GM12891 (cell line): ENCODE measurements around the gene ACLY. TPM values are rescaled to one million over a fixed set of nuclear protein-coding genes. Genes with fewer than 3 reads are reported as not detected.

Experiments used
- DNase-seq: peaks from one replicate; pipeline ENCODE4 v3.0.0; 2011; ENCODE audit warnings: low spot score; ENCODE audit not compliant: insufficient read length
- FAIRE-seq: peaks from 2 replicates; lab custom pipeline; 2011; peaks lifted over from hg19 to GRCh38; lab: Jason Lieb, UNC
- PAX5 ChIP-seq: IDR thresholded peaks from 2 replicates; pipeline ENCODE4 v1.6.1; 2011; ENCODE audit warnings: low read length, moderate library complexity, mild to moderate bottlenecking; ENCODE audit not compliant: insufficient read depth, severe bottlenecking
- POLR2A ChIP-seq: IDR thresholded peaks from 2 replicates; pipeline ENCODE4 v1.6.1; 2011; ENCODE audit warnings: low read depth, low read length, control low read depth
- POLR2AphosphoS5 ChIP-seq: IDR thresholded peaks from 2 replicates; pipeline ENCODE4 v1.6.1; 2011; ENCODE audit warnings: low read depth, low read length, control low read depth
- POU2F2 ChIP-seq: IDR thresholded peaks from 2 replicates; pipeline ENCODE4 v1.6.1; 2011; ENCODE audit warnings: low read depth, mild to moderate bottlenecking, control low read depth, low read length, moderate library complexity
- SPI1 ChIP-seq: IDR thresholded peaks from 2 replicates; pipeline ENCODE4 v1.6.1; 2011; ENCODE audit warnings: low read depth, low read length, control low read depth
- TAF1 ChIP-seq: IDR thresholded peaks from 2 replicates; pipeline ENCODE4 v1.6.1; 2011; ENCODE audit warnings: low read depth, low read length, control low read depth
- polyA plus RNA-seq: library from polyadenylated mRNA; unstranded; fragments of >200 nt; gene quantifications from one replicate; pipeline ENCODE4 v1.2.1, GENCODE V29; 2012; ENCODE audit warnings: low read depth, missing spikeins, inconsistent platforms; ENCODE audit not compliant: missing spikeins

The ACLY gene
- polyA plus RNA-seq: 62.1 TPM

DNA sequence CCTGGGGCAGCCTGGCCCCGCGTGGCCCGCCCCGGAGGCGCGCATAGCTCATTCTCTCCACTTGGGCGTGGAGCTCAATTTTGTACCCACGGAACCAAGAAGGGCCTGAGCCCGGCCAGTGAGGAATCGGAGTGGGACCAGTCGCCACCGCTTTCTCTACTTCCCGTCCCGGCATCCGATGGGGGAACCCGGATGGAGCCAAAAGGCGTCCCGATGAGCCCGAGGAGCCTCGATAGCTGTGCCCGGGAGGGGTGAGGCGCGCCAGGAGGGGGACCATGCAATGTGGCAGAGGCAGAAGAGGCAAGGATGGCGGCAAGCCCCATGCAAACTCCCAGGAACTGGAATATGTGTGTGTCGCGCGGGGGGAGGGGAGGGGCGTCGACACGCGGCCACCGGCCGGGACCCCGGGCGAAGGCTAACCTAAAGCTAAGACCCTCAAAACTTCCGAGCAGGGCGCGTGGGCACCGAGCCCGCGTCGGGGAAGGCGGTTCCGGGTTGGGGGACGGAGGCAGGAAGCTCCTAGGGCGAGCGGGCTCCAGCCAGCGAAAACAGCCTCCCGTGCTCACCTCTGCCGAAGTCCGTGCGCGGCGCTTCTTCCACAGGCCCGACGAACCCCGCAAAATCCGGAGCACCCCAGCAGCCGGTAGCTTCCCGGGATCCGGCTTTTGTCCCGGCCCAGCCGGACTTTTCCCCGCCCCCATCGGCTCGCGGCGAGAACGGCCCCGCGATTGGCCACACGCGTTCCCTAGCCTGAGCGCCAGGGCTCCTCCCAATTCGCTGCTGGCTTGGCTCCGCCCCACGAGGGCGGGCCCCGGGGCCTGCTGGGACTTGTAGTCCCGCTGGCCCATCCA is at the start of gene ACLY:
Gene ACLY, minus strand, starts transcription at position 638 of the 851 bp plus-strand sequence. CDS start 5,078 bp downstream, outside the sequence.
- DNase-seq (peak; percentile 99), FAIRE-seq (peak; percentile 97)
- peak; percentile 76 for TF ChIP-seq POLR2A
- TF ChIP-seq TAF1: 0 out of 2 replicates have a peak, but pooled peaks have one; percentile 34
- TF ChIP-seq POU2F2: peak; percentile 31; the same call in 1 of the 2 replicates
- TF ChIP-seq POLR2AphosphoS5: peak; percentile 75
- TF ChIP-seq PAX5: no peak

DNA sequence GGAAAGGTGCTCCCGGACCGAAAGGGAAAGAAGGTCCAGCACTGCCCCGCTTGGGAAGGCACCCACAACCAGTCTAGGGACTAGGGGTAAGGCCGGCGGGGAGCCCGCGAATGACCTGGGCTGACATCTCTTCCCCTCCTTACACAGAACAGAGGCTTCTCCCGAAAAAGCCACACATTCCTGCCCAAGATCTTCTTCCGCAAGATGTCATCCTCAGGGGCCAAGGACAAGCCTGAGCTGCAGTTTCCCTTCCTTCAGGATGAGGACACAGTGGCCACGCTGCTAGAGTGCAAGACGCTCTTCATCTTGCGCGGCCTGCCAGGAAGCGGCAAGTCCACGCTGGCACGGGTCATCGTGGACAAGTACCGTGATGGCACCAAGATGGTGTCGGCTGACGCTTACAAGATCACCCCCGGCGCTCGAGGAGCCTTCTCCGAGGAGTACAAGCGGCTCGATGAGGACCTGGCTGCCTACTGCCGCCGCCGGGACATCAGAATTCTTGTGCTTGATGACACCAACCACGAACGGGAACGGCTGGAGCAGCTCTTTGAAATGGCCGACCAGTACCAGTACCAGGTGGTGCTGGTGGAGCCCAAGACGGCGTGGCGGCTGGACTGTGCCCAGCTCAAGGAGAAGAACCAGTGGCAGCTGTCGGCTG is 49.3 kb upstream of the ACLY start:
- TF ChIP-seq PAX5: no peak
- TF ChIP-seq POU2F2: no peak
- TF ChIP-seq TAF1: no peak
- no peak for TF ChIP-seq SPI1
- no peak for TF ChIP-seq POLR2A
- TF ChIP-seq POLR2AphosphoS5: no peak
- DNase-seq: no peak
- FAIRE-seq: no peak

DNA sequence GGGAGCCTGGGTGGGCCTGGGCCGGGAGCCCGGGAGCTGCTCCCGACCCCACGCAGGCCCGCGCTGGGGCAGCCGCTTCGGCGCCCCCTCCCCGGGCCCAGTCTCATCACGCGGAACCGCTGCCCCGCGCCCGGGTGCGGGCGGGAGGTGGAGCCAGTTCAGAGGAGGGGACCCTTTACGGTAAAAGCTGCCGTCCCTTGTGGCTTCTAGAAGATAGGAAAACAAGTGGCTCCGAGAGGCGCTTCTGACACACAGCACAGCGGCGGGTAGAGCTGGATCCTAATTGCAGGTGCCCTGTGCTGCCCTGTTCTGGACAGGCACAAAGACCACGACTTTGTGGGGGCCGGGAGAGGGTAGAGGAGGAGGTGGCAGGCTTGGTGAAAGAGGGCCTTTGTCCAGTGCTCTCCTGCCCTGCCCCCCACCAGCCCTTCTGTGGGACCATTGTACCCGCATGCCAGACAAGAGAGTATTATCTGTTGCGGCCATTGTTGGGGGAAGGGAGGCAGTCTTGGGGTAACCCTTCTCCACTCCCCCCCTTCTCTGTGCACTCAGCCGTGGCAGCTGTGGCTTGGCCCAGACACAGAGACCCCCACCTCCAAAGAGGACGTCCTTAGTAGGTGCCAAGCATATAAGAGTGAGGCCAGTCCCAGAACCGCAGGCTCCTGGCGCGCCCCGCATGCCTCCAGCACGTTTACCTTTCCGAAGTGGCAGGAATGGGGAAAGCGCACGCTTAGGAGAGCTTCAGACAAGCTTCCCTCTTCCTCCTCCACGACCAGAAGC is 48.6 kb upstream of the ACLY start:
- FAIRE-seq (peak; percentile 28), DNase-seq (no peak)
- no peak for TF ChIP-seq TAF1
- no peak for TF ChIP-seq POU2F2
- TF ChIP-seq POLR2A: 0 out of 2 replicates have a peak, but pooled peaks have one; percentile 22
- TF ChIP-seq SPI1: no peak
- peak; percentile 16 for TF ChIP-seq PAX5
- peak; percentile 72; the same call in 1 of the 2 replicates for TF ChIP-seq POLR2AphosphoS5

DNA sequence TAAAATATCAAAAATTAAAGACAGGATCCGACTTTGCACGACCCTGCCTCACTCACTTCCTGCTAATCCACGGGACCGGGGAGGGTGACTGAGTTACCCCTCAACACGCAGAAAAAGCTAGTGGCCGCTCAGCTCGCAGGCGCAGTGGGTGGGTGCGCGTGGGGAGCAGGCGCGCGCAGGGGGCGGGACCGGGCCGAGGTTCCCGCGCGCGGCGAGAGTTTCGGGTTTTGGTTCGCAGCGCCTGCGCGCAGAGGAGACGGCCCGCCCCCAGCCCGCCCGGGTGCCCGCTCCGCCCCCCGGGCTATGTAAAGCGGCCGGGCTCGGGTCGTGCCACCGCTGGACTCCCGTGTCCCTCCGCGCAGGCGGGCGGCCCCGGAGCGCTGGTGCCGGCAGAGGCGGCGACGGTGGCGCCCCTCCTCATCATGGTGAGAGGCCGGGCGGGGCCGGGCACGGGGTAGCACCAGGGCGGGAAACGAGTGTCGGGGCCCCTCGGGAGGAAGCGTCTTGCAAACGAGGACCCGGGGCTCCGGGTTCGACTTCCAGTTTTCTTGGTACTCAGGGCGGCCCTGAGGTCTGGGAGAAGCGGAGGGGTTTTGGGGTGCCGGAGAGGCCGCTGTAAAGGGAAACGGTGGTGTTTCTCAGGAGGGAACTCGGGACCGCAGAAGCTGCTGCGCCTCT is 47.9 kb upstream of the ACLY start, which contains the start of gene CNP:
Gene CNP, plus strand, starts transcription at position 333 of the 678 bp plus-strand sequence. Its CDS starts 90 bp downstream, at position 423.
- FAIRE-seq: peak; percentile 90
- TF ChIP-seq POLR2A: peak; percentile 56; the same call in 1 of the 2 replicates
- no peak for TF ChIP-seq POLR2AphosphoS5
- TF ChIP-seq PAX5: no peak
- no peak for TF ChIP-seq SPI1
- TF ChIP-seq POU2F2: peak; percentile 4; the same call in 1 of the 2 replicates
- peak; percentile 92 for DNase-seq

DNA sequence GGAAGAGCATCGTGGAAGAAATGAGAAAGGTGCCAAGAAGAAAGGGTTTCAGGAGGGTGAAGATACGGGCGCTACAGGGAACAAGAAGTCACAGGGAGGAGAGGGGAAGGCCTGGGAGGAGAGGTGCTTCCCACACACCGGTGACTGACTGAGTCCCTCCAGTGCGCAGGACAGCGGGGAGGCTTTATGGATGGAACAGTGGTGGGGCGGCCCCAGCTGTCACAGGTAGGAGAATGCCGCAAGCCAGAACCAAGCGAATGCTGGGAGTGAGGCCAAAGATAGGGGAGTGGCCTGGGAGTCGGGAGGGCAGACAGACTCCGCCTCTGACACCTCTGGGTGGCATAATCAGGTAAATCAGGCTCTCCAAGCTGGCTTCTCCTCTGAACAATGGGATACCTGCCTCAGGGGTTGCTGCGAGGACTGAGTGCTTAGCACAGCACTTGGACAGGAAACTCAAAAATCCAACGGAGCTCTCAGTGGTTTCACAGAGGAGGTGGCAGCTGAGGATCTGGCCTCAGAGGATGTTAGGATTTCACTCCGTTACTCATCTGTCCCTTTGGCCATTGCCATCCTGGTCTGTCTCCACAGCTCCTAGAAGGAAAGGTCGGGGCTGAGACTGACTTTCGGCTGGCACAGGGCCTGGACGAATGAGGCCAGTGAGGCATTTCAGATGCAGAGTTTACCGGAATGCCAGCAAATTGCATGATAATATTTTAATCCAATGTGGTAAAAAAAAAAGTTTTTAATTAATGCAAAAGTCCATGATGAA is 47.1 kb upstream of the ACLY start:
- DNase-seq (no peak), FAIRE-seq (peak; percentile 89)
- TF ChIP-seq POLR2A (0 out of 2 replicates have a peak, but pooled peaks have one; percentile 9), SPI1 (no peak), POLR2AphosphoS5 (no peak; the same call in 1 of the 2 replicates), PAX5 (no peak)

DNA sequence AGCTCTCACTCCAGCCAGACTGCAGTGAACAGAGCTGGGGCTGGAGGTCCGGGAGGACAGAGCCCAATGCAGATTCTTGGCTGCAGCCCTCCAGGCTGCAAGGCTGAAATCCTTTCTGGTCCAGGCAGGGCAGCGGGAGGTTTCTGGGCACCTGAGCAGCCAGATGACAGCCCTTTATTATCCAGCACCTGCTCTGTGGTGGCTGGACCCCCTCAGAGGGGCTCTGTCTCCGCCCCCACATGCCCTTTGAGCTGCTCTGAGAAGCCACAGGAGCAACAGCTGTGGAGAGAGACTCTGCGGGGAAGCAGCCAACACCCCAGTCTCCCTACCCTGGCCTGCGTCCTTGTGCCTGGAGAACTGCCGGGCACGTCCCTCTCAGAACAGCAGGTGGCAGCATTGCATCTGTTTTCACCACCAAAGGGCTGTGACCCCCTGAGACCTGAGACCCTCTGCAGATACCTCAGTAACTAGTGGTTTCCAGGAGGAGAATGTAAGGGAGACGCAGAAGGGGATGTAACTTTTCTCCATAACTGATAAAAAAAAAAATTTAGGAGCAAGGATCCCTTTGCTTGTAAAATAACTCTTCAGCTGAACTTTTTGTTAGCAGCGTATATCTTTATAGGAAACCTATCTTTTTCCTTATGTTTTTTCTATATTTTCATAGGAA is 44.1 kb upstream of the ACLY start:
- DNase-seq: peak; percentile 75
- TF ChIP-seq POLR2A (no peak), PAX5 (no peak), POU2F2 (no peak), SPI1 (no peak), TAF1 (no peak), POLR2AphosphoS5 (no peak)
- FAIRE-seq: peak; percentile 97

DNA sequence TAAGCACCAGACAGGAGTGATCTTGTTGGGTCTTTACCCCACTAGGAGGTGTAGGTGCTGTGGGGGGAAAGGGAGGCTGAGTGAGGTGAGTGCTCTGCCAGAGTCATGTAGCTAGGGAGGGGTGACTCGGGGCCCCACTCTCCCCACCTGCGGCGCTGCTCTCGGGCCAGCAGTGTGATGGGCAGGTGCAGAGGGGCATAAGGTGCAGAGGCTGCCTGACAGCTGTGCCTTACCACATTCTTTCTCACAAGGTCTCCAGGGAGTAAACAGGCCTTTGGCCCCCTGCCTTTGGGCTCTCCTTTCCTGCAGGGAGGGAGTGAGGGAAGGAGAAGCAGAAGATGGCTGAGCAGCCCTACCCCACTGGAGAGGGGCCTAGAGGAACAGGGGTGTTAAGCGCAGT is 43.4 kb upstream of the ACLY start:
- DNase-seq (no peak), FAIRE-seq (no peak)
- TF ChIP-seq PAX5: no peak
- TF ChIP-seq SPI1: no peak
- TF ChIP-seq POLR2A: no peak
- TF ChIP-seq TAF1: no peak
